Measurements from ENCODE around the gene NSG1.

Gene NSG1

DNA sequence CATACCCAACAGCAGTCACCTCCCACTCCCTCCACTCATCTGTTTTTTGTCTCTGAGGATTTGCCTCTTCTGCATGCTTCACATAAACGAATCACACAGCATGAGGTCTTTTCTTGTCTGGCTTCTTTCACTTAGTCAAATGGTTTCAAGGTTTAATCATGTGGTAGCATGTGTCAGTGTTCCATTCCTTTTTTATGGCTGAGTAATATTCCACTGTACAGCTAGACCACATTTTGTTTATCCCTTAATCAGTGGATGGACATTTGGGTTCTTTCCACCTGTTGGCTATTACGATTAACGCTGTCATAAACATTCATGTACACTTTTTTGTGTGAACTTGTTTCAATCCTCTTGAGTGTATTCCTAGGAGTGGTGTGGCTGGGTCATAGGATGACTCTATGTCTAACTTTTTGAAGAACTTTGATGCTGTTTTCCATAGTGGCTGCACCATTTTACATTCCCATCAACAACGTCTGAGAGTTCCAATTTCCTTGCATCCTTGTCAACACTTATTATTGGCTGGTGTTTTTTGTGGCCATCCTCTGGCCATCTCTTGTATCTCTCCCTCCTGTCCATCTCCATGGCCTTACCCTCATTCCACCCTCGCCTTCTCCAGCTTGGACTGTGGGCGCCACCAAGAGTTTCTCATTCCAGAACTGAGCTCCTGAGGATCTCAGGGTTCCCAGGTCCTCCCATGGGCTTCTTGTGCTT lies 12.4 kb upstream of the NSG1 start:
- DNase-seq: no peak

DNA sequence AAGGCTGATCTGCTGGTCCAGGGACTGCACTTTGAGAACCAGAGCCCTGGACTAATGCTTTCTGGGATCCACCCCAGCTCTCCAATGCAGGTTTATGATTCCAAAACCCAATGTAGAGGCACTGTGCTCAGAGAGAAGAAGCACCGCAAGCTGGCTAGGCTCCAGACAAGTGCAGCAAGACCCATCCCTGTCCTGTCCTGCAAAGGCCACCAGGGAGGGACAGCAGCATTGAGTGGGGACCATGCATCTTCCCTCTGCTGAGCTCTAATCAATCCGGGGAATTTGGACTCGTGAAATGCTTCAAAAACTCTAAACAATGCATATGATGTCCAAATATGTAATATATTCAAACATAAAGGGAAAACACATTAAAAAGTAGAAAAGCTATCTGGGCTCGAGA lies 10.8 kb upstream of the NSG1 start:
- DNase-seq: no peak

DNA sequence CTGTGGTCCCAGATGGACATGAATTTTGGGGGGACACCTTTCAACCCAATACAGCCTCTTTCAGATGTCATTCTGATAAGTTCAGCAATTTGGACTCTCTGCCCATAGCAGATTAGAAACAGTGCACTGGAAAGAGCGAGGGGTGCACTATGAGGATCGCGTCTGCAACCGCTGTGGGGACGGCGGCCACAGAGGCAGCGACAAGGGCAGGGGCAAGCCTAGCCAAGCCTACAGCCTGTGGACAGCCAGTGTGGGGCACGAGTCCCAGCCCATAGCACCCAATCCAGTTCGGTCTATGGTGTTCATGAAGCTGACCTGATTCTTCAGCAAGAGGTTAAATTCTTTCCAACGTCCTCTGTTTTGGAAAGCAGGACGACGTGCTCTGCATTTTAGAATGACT lies 9.7 kb upstream of the NSG1 start:
- DNase-seq: no peak

DNA sequence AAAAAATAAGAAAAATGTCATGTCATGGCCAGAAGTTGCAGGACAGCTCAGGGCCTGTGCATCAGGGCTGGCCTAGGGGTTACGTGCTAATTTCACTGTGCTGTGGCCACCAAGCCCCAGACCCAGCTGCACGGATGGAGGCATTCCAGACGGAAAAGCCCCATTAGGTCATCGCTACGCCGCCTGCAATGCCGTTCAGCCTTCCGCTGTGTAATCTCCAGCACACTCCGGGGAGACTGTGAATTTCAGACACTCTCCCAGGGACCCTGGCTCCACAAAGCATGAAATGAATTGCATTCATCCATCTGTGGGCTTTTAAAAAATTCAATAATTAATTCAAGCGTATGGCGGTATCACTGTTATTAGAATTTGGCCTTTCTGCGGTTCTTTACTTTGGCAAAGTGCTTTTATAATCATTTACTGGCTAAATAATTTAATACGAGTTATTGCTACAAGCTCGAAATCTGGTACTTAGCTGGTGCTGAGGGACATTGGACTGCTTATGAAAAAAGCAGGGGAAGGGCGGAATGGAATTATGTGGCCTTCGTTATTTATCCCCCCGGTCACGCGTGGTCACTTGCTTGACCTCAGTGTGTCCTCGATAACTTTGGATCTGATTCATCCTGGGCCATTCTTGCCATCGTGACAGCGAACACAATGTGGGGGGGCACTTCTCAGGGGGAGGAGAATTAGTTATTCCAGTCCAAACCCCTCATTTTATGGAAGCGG lies 9.0 kb upstream of the NSG1 start:
- no peak for DNase-seq

DNA sequence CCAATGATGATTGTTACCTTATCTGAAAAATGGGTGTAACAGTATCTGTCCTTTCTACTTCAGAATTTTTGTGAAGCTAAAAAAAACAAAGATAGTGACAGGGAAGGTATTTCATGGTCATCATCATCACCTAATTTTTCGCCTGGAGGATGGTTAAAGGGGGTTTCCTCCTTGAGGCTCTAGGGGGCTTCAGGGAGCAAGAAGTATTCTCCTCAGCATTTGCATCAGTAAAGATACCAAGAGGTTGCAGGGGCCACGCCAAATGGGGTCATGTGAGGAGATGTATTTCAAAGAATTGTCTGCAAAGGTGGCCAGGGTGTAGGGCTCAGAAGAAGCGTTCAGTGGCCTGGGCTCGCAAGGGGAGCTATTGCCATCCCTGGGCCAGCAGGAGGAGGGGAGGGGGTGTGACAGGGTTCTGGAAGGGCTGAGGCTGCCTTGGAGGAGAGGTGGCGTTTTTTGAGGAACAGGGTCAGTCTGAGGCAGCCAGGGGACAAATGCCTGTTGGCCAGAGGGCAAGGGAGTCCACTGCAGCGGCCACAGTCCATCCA lies 7.3 kb upstream of the NSG1 start:
- DNase-seq: no peak

DNA sequence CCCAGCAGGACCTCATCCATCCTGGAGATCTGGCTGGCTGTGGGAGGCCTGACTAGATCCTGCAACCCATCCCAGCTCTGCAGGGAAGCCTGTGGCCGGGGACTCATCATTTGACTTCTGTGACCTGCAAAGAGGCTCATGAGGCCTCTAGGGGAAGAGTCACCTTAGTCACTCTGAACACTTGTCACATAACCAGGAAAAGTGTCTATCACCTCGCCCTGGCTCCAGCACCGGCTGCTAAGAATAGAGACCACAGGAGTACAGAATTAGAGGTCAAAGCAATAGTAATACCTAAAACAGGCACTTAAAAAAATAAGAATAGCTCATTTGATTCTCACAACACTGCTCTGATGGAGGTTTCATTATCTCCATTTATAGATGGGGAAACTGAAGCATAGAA lies 3.8 kb upstream of the NSG1 start:
- no peak for DNase-seq

DNA sequence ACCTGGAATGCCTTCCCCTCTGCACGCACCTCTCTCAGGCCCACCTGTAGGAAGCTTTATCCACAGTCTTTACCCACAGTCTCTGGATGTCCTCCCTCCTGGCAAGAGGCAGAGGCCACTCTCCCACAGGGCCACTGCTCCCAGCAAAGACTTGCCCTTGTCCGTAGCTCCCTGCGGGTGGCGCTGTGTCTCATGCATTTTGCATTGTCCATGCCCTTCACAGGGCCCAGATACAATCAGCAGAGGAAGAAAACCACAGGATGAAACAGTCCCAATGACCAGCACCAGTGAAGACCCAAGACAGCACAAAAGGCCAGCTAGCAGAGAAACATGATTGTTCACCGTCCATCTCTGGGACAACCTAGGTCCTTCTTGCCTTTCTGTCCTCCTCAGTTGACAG lies 2.1 kb upstream of the NSG1 start:
- no peak for DNase-seq

DNA sequence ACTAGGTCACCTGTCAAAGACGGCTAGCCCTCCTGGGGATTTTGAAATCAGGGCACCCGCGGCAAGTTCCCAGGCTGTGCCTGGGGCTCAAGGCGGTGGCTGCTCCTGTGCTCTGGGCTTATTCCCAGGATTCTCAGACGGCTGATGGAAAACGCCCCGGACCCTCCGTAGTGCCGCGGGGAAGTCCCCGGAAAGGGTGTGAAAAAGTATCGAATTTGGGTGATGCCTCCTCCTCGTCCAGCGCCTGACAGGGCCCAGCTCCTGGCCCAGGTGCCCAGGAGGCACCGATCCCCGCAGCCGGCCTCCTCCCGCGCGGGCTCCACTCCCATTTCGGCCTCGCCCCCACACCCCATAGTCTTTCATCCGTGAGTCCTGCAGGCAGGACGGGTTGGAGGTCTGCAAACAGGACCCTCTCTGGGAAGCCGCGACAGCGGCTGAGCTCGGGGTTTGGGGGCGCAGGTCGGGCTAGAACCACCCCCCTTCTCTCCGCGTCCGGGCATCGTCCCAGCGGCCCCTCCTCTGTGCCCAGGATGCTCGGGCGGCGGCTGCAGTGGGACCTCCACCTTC lies 1.1 kb upstream of the NSG1 start:
- no peak for DNase-seq

DNA sequence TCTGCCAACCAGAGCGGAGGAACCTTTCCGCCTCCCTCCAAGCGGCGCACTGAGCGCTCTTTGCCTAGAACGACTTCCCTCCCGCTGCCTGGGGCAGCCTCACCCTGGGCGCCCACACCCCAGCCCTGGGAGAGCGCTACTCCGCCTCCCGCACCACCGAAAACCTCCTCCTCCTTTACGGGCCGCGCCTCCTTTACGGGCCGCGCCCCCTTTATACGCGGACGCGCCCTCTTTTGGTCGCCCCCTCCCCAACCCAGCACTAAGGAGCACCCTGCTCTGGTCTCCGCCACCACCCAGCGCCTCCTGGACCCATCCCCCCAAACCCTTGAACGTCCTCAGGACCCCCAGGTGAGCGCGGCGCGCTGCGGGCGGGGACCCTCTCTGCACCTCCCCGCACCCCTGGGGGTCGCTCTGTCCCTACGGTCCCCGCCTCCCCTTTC lies 586 bp upstream of the NSG1 start:
- peak; percentile 28 to 35 for DNase-seq

DNA sequence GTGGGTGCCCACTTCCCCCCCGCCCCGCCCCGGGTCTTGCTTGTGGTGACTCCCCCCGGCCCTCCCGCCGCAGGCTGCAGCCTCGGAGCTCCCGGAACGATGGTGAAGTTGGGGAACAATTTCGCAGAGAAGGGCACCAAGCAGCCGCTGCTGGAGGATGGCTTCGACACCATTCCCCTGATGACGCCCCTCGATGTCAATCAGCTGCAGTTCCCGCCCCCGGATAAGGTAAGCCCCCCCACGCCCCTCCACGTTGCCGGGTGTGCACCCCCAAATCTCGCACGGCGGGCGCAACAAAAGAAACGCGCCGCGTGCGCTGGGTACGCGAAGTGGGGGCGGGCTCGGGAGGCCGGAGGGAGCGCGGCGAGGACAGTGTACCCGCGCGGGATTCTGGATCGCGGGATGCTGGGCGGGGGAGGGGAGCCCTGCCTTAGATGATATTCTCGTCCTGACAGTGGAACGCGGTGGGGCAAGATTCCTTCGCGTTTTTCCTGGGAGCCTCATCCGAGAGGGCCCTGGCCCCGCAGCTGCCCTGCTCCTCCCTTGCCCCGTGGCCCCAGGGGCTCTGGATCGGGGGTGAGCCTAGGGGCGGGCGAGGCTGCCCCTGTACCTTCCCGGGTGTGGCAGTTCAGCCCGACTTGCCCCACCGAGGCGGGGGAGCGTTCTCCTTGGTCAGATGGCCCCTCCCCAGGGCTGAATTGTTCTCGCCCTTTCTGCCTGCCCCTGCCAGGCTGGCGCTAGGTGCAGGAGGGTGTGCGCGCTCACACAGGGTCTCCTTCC lies 819 bp downstream of the NSG1 start:
- no peak for DNase-seq

DNA sequence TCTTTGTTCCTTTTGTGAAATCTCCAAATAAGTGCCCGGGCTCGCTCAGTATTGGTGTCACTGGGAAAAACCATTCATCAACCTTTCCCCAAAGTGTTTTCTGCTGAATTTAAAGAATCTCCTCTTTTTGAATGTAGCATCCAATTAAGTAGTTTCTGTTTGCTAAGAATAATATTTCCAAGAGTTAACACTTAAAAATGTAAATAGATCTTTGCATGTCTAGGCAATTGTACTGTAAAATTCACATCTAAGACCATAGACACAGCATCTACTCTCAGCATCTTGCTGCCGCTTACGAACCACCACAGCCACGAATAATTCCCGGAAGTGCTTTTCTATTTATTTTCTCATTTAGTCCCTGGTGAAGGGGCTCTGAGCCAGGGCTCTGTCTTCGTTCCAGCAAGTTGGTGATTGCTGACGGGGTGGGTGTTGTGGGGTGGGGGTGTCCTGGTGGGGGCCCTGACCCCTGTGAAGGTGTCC lies 1.4 kb downstream of the NSG1 start:
- no peak for DNase-seq

DNA sequence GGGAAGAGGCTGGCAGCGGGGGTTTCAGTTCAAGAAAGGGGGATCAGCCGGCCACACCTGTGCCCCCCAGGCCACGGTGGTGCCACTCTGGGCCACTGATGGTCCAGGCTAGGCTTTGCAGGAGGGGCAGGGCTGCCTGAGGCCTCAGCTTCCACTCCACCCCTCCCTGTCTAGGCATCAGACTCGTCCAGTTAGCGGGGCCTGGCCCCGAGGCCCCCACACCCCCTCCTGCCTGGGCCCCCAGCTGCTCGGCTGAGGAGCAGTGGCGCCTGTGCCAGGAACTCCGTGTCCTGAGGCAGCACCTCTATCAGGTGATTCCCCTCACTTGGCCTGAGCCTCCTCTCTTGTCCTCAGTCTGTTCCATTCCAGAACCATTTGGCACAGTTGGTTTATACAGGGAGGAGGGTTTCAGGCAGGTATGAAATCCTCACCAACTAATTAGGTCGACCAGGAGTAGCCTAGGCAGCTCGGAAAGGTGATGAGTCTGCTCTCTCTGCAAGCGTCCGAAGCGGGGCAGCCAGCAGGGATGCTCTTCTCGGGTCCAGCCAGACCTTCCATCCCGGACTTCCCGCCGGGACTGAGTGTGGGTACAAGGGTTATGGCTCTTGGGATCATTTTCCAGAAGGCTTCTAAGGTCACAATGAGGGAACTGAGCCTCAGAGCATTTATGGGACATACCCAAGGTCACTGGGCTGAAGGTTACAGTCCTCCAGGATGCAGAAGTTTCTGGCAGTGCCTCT lies 2.1 kb downstream of the NSG1 start:
- DNase-seq: no peak

DNA sequence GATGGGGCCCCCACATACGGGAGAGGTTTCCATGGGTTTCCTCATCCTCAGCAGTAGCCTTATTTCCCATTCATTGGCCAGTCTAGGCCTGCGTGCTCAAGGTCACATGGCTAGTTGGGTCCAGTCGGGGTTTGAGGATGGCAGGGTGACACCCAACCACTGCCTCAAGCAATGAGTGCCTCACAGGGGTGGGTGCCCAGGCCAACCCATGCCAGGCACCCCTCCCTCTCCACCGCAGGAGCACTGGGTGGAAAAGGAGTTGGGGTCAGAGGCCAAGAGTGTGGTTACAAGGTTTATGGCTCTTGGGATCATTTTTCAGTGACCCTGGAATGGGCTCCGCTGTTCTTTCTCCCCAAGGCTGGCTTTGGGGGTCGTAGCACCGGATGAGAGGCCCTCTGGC lies 3.1 kb downstream of the NSG1 start:
- no peak for DNase-seq

DNA sequence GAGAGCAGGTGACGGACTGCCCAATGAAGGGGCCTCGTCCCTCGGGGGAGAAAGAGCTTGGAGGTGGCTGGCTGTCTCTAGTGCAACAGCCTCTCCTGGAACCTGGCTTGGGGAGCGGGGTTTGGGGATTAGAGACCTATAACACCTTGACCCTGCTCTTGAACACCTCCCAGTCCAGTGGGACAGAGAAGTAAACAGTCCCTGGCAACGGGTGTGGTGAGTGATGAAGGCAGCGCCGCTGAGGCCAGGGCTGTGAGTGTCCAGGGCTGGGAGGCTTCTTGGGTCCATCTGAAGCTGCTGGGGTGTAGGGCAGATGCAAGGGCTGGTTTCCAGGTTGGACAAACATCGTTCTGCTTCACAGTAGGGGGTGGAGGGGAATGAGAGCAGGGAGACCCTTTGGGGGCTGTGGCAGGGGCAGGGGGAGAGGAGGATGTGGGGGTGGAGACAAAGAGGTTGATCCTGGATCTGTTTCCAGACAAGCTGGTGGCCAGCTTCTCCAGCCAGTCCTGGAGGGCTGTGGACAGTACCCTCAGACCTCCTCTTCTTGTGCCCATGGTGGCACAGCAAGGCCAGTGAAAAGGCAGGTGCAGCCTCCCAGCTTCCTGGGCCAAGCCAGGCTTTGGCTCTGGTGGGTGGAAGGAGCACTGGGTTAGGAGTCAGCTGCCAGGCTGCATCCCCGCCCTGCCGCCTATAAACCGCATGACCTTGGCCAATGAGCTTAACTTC lies 3.8 kb downstream of the NSG1 start:
- no peak for DNase-seq

DNA sequence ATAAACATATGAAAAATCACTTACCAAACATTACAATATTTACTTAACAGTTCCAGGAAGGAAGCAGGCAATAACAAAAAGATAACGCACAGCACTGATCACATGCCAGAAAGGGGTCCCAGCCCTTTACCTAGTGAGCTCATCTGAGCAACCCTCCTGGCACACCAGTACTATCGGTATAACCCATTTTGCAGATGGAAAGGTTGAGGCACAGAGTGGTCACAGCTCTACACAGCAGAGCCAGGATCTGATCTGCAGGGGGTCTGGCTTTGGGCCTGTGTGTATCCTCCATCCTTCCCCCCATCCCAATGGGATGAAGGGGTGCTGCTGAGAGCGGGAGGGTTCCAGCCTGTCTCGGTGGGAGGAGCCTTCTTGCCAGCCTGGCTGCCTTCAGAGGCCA lies 5.0 kb downstream of the NSG1 start:
- DNase-seq: no peak

DNA sequence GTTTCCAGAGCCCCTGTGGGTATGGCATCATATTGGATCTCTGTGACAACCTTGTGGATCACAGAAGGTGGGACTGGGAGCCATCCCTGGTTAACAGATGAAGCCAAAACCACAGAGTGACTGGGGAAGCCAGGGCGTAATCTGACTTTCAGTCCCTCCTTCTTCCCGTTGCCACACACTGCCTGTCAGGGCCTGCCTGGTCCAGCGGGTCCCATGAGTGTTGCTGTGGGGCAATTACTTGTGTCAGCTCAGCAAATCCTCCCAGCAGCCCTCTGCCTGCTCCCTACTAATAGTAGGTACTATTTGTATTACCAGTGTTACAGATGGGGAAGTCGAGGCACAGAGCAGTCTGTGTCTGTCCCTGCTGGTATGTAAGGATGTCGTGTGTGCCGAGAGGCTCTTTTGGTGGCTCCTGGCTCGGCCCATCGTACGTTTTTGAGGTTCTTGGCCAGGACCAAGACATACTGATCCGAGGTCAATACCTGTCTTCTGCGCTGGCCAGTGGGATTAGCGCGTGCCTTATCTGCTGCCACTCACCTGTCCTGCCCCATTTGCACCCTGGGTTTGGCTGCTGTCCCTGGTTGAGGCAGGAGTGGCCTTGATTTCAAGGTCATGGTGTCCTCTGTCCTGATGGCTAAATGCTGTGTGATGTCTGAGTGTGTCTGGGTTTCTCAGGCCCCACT lies 5.7 kb downstream of the NSG1 start:
- DNase-seq: no peak

DNA sequence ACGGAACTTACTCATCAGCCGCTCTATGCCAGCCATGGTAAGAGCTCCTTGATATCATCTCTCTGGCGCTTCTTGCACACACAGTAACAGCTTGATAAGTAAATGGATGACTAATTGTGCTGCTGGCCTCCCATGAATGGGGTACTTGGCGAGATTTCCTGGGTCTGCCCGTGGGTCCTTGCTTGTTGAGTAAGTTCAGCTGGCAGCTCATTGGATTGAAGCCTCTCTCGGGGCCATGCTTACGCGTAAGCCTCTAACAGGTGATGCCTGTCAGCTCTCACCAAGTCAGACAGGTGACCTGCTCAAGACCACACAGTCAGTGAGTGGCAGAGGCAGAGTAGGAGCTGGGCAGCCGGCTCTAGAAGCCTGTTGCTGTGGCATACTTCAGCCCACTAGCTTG lies 7.7 kb downstream of the NSG1 start:
- no peak for DNase-seq

DNA sequence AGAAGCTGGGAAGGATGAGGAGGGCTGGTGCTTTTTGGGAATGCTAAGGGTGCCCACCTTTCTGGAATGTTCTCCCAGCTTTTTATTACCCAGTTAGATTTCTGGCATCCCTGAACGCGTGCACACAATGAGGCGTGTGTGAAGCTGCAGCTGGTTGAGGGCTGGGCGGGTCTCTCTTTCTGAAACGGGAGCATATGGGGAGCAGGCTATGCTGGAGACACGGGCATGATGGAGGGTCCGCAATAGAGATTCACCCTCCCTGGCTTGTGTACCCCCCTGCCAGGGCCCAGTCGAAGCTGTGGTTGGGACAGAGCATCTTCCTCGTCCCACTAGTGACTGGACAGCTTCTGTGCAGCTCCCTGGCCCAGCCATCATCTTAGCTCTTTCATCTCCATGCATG lies 8.5 kb downstream of the NSG1 start:
- DNase-seq: no peak

DNA sequence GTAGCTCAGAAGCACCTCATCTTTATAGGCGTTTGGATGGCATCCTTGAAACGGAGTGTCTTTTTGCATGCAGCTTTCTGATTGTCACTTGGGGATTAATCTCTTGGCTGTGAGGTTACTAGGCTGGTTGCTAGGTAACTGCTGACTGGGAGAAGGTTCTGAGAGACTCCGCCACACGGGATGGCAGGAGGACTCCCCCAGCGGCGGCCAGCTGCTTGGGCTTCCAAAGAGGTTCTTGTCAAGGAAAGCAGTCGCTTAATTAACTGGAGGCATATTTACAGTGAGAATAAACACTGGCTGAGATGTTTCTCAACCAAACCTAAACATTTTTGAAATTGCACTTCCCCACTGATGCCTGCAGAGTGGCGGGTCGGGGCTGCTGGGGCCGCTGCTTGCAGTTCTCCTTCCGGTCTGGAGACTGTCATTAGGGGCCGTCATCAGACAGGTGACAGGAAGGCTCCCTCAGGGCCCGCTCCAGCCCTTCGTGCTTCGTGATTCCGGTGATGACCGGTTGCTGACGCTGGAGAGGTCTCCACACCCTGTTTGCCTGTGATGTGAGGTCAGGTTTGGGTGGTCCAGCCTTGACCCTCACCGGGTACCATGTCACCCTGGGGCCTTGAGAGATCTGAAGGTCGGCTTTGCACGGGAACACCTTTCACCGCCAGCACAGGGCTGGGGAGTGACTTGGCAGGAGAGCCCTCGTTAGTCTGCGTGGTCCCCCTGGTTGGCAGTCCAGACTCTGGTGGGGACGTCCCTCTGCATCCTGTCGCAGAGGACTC lies 9.1 kb downstream of the NSG1 start:
- no peak for DNase-seq

All from activated CD4-positive, alpha-beta T cell treated with anti-CD3 and anti-CD28 coated beads, Interleukin-2, amount 50 U/mL, for 4 hours (primary cell).